GM19324 (cell line): ENCODE measurements around the gene NDFIP2.
"Not testable (repeated sequence)": the region's sequence is repeated elsewhere in the genome, so short reads cannot be mapped to it uniquely, and the experiment has no call there.

ENCODE experiments used
- ATAC-seq: cut with Tn5 transposase; IDR thresholded peaks from one replicate; pipeline ENCODE4 v1.9.1; 2021; ENCODE audit warnings: mild to moderate bottlenecking, moderate library complexity; ENCODE audit not compliant: unreplicated experiment, low FRiP score

The NDFIP2 gene

DNA sequence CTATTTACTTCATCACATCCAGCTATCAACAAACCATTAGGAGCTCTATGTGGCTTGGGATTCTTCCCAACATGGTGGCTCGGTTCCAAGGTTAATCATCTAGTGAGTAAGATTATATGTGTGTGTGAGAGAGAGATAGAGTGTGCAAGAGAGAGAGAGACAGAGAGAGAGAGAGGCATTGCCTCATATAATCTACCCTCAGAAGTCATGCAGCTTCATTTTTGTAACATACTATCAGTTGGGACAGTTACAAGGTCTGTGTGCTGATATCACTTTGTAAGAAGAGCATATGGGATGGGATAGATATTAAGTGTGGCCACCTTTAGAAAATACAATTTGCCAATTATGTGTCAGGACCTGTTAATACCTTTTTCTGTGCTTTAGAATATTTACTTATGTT lies 104.1 kb downstream of the NDFIP2 start:
- ATAC-seq, result no peak

- ATAC-seq, result no peak
Observed at GRCh38 chr13:79589603-79590393, 108.8 kb downstream of the NDFIP2 start.

GRCh38 chr13:79590394-79590676 lies 109.4 kb downstream of the NDFIP2 start:
- no peak for ATAC-seq

DNA sequence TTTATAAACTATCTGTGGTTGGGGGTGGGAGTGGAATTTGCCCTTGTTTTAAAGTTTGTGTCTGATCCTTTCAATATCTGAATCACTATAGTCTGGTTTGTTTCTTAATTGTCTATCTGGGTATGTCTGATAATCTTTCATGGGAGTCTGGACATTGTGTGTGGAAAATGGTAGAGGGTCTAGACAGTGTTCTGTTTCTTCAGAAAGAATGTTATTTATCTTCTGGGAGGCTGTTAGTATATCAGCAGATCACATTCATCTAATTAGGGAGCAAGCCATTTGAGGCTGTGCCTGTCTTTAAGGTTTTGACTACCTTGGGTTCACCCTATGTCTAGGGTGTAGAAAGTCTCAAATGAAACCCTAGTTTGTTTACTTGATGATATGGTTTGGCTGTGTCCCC lies 110.5 kb downstream of the NDFIP2 start:
- no peak for ATAC-seq

GRCh38 chr13:79593121-79593520 lies 112.2 kb downstream of the NDFIP2 start:
- no peak for ATAC-seq

DNA sequence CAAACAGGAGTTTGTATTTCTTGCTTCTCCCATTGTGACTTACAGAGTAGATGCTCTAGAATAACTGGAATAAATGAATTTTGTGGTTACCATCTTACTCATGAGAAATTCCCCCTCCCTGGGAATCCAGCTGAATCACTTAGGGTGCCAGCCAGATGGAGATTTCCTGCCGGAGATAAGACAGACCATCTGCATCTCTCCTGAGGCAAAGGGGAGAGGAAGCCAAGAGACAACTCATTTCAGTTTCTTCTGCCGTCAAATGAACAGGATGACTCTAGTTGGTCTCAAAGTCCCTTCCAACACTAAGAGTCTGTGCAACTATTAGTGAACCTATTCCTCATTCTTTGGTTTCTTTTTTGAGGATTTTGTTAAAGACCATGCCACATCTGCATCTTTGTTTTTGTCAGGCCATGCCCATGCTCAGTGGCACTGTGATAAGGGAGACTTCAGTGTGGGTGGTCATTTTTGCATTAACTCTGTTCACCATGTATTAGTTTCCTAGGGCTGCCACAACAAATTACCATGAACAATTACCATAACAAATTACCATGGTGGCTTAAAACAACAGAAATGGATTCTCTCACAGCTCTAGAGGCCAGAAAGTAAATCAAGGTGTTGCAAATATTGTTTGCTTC lies 112.8 kb downstream of the NDFIP2 start:
- ATAC-seq, result no peak

GRCh38 chr13:79600146-79600545 lies 119.2 kb downstream of the NDFIP2 start:
- ATAC-seq, result not testable (repeated sequence)

DNA sequence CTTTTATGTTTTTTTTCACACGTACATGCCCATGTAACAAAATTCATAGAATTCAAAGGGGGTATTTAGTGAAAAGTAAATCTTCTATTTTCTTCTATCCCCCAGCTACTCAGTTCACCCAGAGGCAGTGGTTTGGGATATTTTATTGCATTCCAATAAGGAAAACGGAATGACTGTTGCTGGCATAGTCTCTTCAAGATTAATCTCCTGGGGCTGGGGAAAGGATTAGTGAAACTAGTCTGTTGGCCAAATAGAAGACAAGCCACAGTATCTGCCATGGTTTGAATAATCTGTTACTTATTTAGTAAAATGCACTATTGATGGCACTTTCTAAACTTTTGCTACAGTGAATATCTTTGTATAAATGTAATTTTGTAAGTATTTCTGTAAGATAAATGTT lies 122.0 kb downstream of the NDFIP2 start:
- ATAC-seq, result no peak

DNA sequence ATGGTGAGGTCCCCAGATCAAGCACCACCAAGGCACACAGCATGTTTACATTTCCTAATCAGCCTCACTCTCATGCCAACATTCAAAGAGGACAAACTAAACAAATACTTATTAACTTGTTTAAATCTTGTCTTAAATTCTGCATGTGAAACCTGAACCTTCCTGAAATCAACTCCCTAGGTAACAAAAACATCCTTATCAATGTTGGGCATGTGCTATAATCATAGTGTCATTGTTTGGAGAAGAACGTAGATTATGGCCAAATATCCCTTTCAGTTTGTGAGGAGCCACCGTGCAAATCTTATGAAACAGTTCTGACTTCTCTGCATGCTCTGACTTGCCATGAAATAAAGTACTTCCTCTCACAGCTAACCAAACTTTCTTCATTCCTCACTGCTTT lies 123.8 kb downstream of the NDFIP2 start:
- ATAC-seq, result no peak
